OCI-LY1 (cell line): ENCODE measurements around the gene SRPX2.

Experiments
- H2AFZ ChIP-seq: fragments of 200-600 bp; sonication (generic), shearing (Covaris generic); 2 replicates; pipeline ENCODE4 v1.6.0; 2014; ENCODE audit warnings: antibody characterized with exemption, mild to moderate bottlenecking, low read length
- H3F3A ChIP-seq: fragments of 200-600 bp; sonication (generic), shearing (Covaris generic); 2 replicates; pipeline ENCODE4 v1.6.0; 2014; ENCODE audit warnings: mild to moderate bottlenecking, antibody characterized with exemption, low read length, moderate library complexity; ENCODE audit not compliant: insufficient read depth
- H3K27ac ChIP-seq: fragments of 200-600 bp; sonication (generic); 2 replicates; pipeline ENCODE4 v1.5.1; 2014; ENCODE audit warnings: low read length, mixed run types, mild to moderate bottlenecking, low read depth; ENCODE audit not compliant: poor library complexity, severe bottlenecking
- H3K27me3 ChIP-seq: fragments of 200-600 bp; sonication (generic); 2 replicates; pipeline ENCODE4 v1.6.0; 2014; ENCODE audit warnings: antibody characterized with exemption, mild to moderate bottlenecking, low read length, moderate library complexity; ENCODE audit not compliant: insufficient read depth
- H3K36me3 ChIP-seq: fragments of 200-600 bp; sonication (generic); 2 replicates; pipeline ENCODE4 v1.6.1; 2014; ENCODE audit warnings: mild to moderate bottlenecking, antibody characterized with exemption, low read length, moderate library complexity, mixed read lengths; ENCODE audit not compliant: insufficient read depth
- H3K4me1 ChIP-seq: fragments of 200-600 bp; sonication (generic); 2 replicates; pipeline ENCODE4 v1.5.1; 2014; ENCODE audit warnings: mild to moderate bottlenecking, low read length, moderate library complexity; ENCODE audit not compliant: insufficient read depth, severe bottlenecking
- H3K4me2 ChIP-seq: fragments of 200-600 bp; sonication (generic), shearing (Covaris generic); 2 replicates; pipeline ENCODE4 v1.6.1; 2014; ENCODE audit warnings: low read length
- H3K4me3 ChIP-seq: fragments of 200-600 bp; sonication (generic); 2 replicates; pipeline ENCODE4 v1.5.1; 2014; ENCODE audit warnings: low read length, low read depth, mild to moderate bottlenecking, mixed read lengths; ENCODE audit not compliant: poor library complexity, severe bottlenecking
- H3K79me2 ChIP-seq: fragments of 200-600 bp; shearing (Covaris generic); 2 replicates; pipeline ENCODE4 v1.6.1; 2016; ENCODE audit warnings: mixed run types, low read length, mixed read lengths; ENCODE audit not compliant: insufficient read depth
- H3K9ac ChIP-seq: fragments of 200-600 bp; sonication (generic), shearing (Covaris generic); 2 replicates; pipeline ENCODE4 v1.6.1; 2014; ENCODE audit warnings: mild to moderate bottlenecking, low read length, mixed read lengths
- H3K9me2 ChIP-seq: fragments of 200-600 bp; sonication (generic), shearing (Covaris generic); 2 replicates; pipeline ENCODE4 v1.6.1; 2014; ENCODE audit warnings: low read depth, mild to moderate bottlenecking, low read length, mixed read lengths
- H3K9me3 ChIP-seq: fragments of 200-600 bp; shearing (Covaris generic); 2 replicates; pipeline ENCODE4 v1.6.1; 2014; ENCODE audit warnings: low read length, mixed read lengths
- H4K20me1 ChIP-seq: fragments of 200-600 bp; sonication (generic), shearing (Covaris generic); 2 replicates; pipeline ENCODE4 v1.6.0; 2016; ENCODE audit warnings: mild to moderate bottlenecking, low read length; ENCODE audit not compliant: insufficient read depth
- EZH2 ChIP-seq: fragments of 200-600 bp; sonication (generic), shearing (Covaris generic); IDR thresholded peaks from 2 replicates; pipeline ENCODE4 v1.8.0; 2017; ENCODE audit warnings: borderline replicate concordance, mixed run types, mild to moderate bottlenecking, antibody characterized with exemption, low read length, moderate library complexity, mixed read lengths
- TF ChIP-seq, protein P1 (sequence below): fragments of 200-600 bp; sonication (generic), shearing (Covaris generic); IDR thresholded peaks from 2 replicates; pipeline ENCODE4 v1.5.1; 2017; ENCODE audit warnings: mild to moderate bottlenecking, antibody characterized with exemption, low read length, moderate library complexity, mixed read lengths

The SRPX2 gene

DNA sequence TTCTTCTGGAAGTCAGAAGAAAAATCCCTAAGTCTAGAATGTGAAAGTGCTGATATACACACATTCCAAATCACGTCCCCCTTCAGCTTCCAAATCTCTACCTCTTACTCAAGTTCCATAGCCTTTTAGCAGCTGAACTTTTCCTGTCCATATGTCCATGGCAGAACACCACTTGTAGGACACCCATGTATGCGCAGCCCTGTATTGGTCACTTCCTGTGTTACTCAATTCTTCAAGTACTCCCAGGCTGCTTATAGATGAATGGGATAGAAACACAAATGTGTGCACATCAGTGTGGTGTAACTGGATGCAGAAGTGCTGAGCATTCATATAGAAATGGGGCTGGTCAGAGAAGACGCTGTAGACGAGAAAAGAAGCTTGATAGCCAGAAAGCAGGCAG, 18.8 kb downstream of the SRPX2 start:
- H3K9me2 ChIP-seq = no peaks in the 10 kb centered on the region

DNA sequence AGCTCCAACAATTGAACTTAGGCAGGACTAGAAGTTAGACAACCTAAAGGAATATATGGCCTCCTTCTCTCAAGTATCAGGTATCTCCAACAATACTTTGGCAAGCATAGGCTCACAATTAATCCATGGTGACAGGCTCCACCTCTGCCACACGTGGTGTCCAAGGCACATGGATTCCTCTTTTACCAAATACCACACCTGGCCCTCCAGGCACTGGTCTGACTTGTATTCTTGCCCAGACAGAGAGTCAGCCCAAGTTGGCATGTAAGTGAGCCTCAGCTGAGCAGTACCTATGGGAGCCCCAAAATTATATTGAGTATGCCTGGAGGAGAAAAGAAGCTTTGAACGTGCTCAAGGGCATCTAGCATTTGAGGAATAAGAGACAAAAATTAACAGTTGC, 19.6 kb downstream of the SRPX2 start:
- Histone ChIP-seq H3K36me3 (no peaks in the 10 kb centered on the region), H3K27me3 (no peaks in the 10 kb centered on the region), H3F3A (no peaks in the 10 kb centered on the region), H3K9ac (no peak overlapping the region), H3K9me3 (no peaks in the 10 kb centered on the region), H4K20me1 (no peaks in the 10 kb centered on the region), H2AFZ (no peak overlapping the region), H3K4me3 (no peak overlapping the region), H3K27ac (no peak overlapping the region), H3K4me2 (no peak overlapping the region), H3K79me2 (no peaks in the 10 kb centered on the region), H3K4me1 (no peaks in the 10 kb centered on the region), H3K9me2 (no peaks in the 10 kb centered on the region)
- TF ChIP-seq EZH2 = no peak
- TF ChIP-seq, protein P1, sequence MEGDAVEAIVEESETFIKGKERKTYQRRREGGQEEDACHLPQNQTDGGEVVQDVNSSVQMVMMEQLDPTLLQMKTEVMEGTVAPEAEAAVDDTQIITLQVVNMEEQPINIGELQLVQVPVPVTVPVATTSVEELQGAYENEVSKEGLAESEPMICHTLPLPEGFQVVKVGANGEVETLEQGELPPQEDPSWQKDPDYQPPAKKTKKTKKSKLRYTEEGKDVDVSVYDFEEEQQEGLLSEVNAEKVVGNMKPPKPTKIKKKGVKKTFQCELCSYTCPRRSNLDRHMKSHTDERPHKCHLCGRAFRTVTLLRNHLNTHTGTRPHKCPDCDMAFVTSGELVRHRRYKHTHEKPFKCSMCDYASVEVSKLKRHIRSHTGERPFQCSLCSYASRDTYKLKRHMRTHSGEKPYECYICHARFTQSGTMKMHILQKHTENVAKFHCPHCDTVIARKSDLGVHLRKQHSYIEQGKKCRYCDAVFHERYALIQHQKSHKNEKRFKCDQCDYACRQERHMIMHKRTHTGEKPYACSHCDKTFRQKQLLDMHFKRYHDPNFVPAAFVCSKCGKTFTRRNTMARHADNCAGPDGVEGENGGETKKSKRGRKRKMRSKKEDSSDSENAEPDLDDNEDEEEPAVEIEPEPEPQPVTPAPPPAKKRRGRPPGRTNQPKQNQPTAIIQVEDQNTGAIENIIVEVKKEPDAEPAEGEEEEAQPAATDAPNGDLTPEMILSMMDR = no peak

More for the DNA sequence above, 18.8 kb downstream of the SRPX2 start:
- H4K20me1 ChIP-seq = no peaks in the 10 kb centered on the region
- H3K4me1 ChIP-seq = no peaks in the 10 kb centered on the region
- H2AFZ ChIP-seq = no peak overlapping the region
- no peaks in the 10 kb centered on the region for H3K79me2 ChIP-seq
- TF ChIP-seq EZH2 = no peak
- TF ChIP-seq, protein P1 = no peak
- no peaks in the 10 kb centered on the region for H3F3A ChIP-seq
- H3K27ac ChIP-seq = no peak overlapping the region
- H3K4me3 ChIP-seq = no peak overlapping the region
- no peaks in the 10 kb centered on the region for H3K9me3 ChIP-seq
- H3K36me3 ChIP-seq = no peaks in the 10 kb centered on the region
- no peaks in the 10 kb centered on the region for H3K27me3 ChIP-seq
- H3K4me2 ChIP-seq = no peak overlapping the region
- no peak overlapping the region for H3K9ac ChIP-seq

DNA sequence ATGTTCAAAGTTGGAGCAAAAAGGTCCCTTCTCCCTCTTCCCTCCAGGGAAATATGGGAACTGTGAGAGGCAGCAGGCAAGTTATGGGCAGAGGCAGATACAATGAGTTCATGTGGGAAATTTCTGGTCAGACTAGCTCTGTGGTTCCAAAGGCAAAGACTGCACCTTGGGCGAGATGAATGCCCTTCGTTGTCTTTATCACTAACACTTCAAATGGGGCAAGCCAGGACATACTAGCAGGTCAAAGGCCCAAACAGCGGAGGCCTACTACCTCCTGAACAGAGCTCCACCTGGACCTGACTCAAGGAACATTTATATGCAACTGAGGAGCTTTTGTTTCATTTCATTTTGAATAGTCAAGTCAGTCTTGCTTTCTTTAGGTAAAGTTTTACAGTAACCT, 29.0 kb downstream of the SRPX2 start:
- Histone ChIP-seq H3K27ac (no peak overlapping the region), H3K9me3 (no peaks in the 10 kb centered on the region), H3K9ac (no peak overlapping the region), H3K27me3 (no peaks in the 10 kb centered on the region), H3K9me2 (no peaks in the 10 kb centered on the region), H3K4me3 (no peak overlapping the region), H2AFZ (no peak overlapping the region), H3K4me2 (no peak overlapping the region), H4K20me1 (no peaks in the 10 kb centered on the region), H3K36me3 (no peaks in the 10 kb centered on the region), H3K79me2 (no peaks in the 10 kb centered on the region), H3F3A (no peaks in the 10 kb centered on the region), H3K4me1 (no peaks in the 10 kb centered on the region)
- TF ChIP-seq EZH2 = no peak
- TF ChIP-seq, protein P1 = no peak
